Activated gamma-delta T cell treated with anti-CD3 and anti-CD28 coated beads, Interleukin-2, amount 50 U/mL, for 16 hours (primary cell): Measurements from ENCODE around the gene ASTN2.

Experiments
- DNase-seq: peaks from one replicate; pipeline ENCODE4 v3.0.0-alpha.2; 2020; ENCODE audit warnings: low read depth

ASTN2 gene

GRCh38 chr9:116483622-116484491 is 931.0 kb downstream of the ASTN2 start:
- DNase-seq = no peak

GRCh38 chr9:116482740-116483139 is 932.1 kb downstream of the ASTN2 start:
- DNase-seq = no peak

- DNase-seq = no peak
Observed at GRCh38 chr9:116480700-116481099, 934.2 kb downstream of the ASTN2 start.

GRCh38 chr9:116479967-116480366 is 934.9 kb downstream of the ASTN2 start:
- DNase-seq = no peak

- DNase-seq = no peak
Observed at GRCh38 chr9:116479056-116479544, 935.8 kb downstream of the ASTN2 start.

- DNase-seq = no peak
Observed at GRCh38 chr9:116477584-116478141, 937.2 kb downstream of the ASTN2 start.

GRCh38 chr9:116476935-116477381 is 937.9 kb downstream of the ASTN2 start:
- DNase-seq = no peak

GRCh38 chr9:116476002-116476401 is 938.9 kb downstream of the ASTN2 start:
- DNase-seq = no peak

GRCh38 chr9:116475201-116475600 is 939.7 kb downstream of the ASTN2 start:
- no peak for DNase-seq

GRCh38 chr9:116471944-116472506 is 942.8 kb downstream of the ASTN2 start:
- DNase-seq = no peak

- DNase-seq = no peak
Observed at GRCh38 chr9:116471093-116471906, 943.6 kb downstream of the ASTN2 start.

GRCh38 chr9:116468793-116469527 is 945.9 kb downstream of the ASTN2 start:
- DNase-seq = no peak

- DNase-seq = no peak
Observed at GRCh38 chr9:116468369-116468768, 946.5 kb downstream of the ASTN2 start.

- no peak for DNase-seq
Observed at GRCh38 chr9:116467740-116468351, 947.0 kb downstream of the ASTN2 start.

GRCh38 chr9:116466271-116467235 is 948.3 kb downstream of the ASTN2 start:
- DNase-seq = no peak

- DNase-seq = no peak
Observed at GRCh38 chr9:116465576-116466270, 949.1 kb downstream of the ASTN2 start.

GRCh38 chr9:116464987-116465571 is 949.8 kb downstream of the ASTN2 start:
- DNase-seq = no peak

GRCh38 chr9:116464423-116464822 is 950.4 kb downstream of the ASTN2 start:
- DNase-seq = no peak

GRCh38 chr9:116461632-116462031 is 953.2 kb downstream of the ASTN2 start:
- DNase-seq = no peak
